Esophagus squamous epithelium (tissue), 5 donors: Measurements from ENCODE around the gene ZFPM1. TPM values are rescaled to one million over a fixed set of nuclear protein-coding genes. Genes with fewer than 3 reads are reported as not detected.

Experiments used
- DNase-seq: peaks from one replicate; lab custom pipeline; 2025; lab: John Stamatoyannopoulos, UW
- H3K27ac ChIP-seq, 4 donors: fragments of 200-600 bp; sonication (generic); one replicate each; pipeline ENCODE4 v1.5.1; 2016 to 2019; ENCODE audit warnings: mild to moderate bottlenecking in 1 of 4
- H3K27me3 ChIP-seq, 4 donors: fragments of 200-600 bp; sonication (generic); 1 replicate in 3 of 4; 2 replicates in 1 of 4; pipeline versions ENCODE4 v1.5.1 to v1.6.0; 2017 to 2021; ENCODE audit warnings: antibody characterized with exemption in 1 of 4
- H3K36me3 ChIP-seq, 3 donors: fragments of 200-600 bp; sonication (generic); one replicate each; pipeline ENCODE4 v1.5.1; 2016 to 2019
- H3K4me1 ChIP-seq, 3 donors: fragments of 200-600 bp; sonication (generic); one replicate each; pipeline ENCODE4 v1.5.1; 2017 to 2019
- H3K4me3 ChIP-seq, 4 donors: fragments of 200-600 bp; sonication (generic); 1 replicate in 3 of 4; 2 replicates in 1 of 4; pipeline ENCODE4 v1.5.1; 2016 to 2019; ENCODE audit warnings: mild to moderate bottlenecking in 2 of 4, moderate library complexity in 1 of 4
- H3K9me3 ChIP-seq, 3 donors: fragments of 200-600 bp; sonication (generic); one replicate each; pipeline ENCODE4 v1.5.1; 2016 to 2019
- CTCF ChIP-seq, 6 experiments: fragments of 450-650 bp in 4 of 6; fragments of 200-600 bp in 2 of 6; sonication (generic) in 2 of 6; IDR thresholded peaks; one replicate each; pipeline ENCODE4 v1.5.1; 2016 to 2019; ENCODE audit warnings: antibody characterized with exemption in 6 of 6, mild to moderate bottlenecking in 4 of 6, moderate library complexity in 4 of 6
- POLR2A ChIP-seq, 4 donors: fragments of 450-650 bp; IDR thresholded peaks; one replicate each; pipeline ENCODE4 v1.6.1; 2017; ENCODE audit warnings: antibody characterized with exemption in 4 of 4, mild to moderate bottlenecking in 4 of 4, moderate library complexity in 3 of 4
- WGBS, 2 donors: methylation state at CpG; one replicate each; pipeline ENCODE4 v1.1.5; 2018; 5-methylcytosine and 5-hydroxymethylcytosine counted together
- intact Hi-C: fragments of 100-400 bp; cut with DNase I; formaldehyde crosslinking; loops from one replicate; pipeline ENCODE4 v1.15.0; 2022
- total RNA-seq, 4 donors: library from RNA; depleted of rRNA; stranded (reverse); fragments of >200 nt; gene quantifications; one replicate each; pipeline ENCODE4 v1.1.0, GENCODE V29; 2016
- donor health status: DM: yes; HTN: yes; CAD: no.

The ZFPM1 gene
- total RNA-seq, 4 donors from 2014 or later: 0.67 to 1.7 (median 1.2) TPM

DNA sequence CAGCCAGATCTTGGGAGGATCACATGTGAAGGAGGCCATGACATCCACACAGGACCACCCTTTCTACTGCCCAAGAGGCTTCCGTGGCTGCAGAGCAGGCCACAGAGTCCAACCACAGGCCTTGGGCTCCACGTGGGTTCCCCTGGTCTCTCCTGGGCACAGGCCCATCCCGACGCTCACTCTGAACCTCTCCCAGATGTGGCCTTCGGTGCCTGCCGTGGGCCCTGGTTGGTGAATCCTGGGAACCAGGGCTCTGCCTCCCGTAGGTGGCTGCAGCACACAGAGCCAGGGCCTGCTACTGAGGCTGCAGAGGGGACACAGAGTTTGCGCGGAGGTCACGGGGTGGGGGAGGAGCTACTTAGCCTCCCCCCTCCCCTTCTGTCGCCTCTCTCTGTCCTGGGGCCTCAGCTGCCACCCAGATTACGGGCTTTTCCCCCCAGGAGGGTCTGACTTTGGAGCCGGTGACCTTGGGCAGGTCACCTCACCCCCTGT lies 55.3 kb downstream of the ZFPM1 start:
- Histone ChIP-seq H3K4me3 (no peak overlapping the region), H3K9me3 (no peaks in the 10 kb centered on the region), H3K27me3 (peaks cover 0 to 15% (median 0%) of the 10 kb centered on the region in 4 donors), H3K27ac (no peak overlapping the region), H3K36me3 (no peaks in the 10 kb centered on the region), H3K4me1 (peaks cover 6 to 23% (median 7%) of the 10 kb centered on the region in 3 donors)
- intact Hi-C loops: no loop called here
- 29 to 88% methylated on average over 1 to 3 of the region's 13 CpGs for WGBS, 2 donors
- TF ChIP-seq POLR2A (IDR thresholded peaks at IDR 0.05): no peak
- no peak for TF ChIP-seq CTCF (IDR thresholded peaks at IDR 0.05)
- no peak for DNase-seq

DNA sequence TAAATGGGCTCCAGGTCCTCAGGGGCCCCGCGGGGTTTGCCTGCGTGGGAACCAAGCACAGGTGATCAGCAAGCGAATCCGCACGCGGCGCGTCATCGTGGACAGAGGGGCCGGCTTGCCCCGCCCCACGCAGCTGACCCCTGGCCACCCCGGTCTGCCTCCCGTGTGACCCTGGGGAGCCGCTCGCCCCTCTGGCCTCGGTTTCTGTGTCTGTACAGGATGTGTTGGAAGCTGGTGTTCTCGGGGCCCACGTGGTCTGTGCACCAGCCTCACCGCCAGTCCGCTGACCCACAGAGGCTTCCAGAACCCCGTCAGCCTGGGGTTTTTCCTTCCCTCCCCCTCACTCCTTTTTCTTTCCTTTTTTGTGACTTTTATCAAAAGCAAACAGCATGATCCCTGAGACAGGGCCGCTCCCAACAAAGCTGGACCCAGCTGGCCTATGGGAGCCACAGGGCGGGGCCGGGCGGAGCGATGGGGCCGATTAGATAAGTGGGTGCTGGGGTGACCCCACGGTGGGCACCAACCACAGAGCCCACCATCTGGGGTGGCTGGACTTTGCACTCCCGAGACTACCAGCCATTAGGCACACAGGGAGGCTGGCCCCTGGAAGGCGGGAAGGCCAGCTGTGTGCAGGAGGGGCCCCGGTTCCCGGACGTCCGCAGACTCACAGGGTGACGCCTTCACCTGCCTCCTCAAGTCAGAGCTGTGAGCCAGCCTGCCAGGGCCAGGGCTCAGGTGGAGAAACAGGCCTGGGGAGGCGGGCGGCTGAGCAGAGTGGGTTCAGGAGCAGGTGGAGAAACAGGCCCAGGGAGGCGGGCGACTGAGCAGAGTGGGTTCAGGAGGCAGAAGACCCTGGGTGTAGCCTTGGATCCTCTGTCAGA lies 56.0 kb downstream of the ZFPM1 start:
- H3K27ac ChIP-seq: peak overlapping the region in 3 of 4 donors; percentile 47 to 70 (median 55)
- peak overlapping the region; percentile 16 to 46 (median 30) for H3K4me3 ChIP-seq
- H3K36me3 ChIP-seq: no peaks in the 10 kb centered on the region
- peaks cover 0 to 21% (median 0%) of the 10 kb centered on the region in 4 donors for H3K27me3 ChIP-seq
- DNase-seq: no peak
- peaks cover 6 to 23% (median 7%) of the 10 kb centered on the region in 3 donors for H3K4me1 ChIP-seq
- peak in 1 of 4 donors; percentile 12 for TF ChIP-seq POLR2A (IDR thresholded peaks at IDR 0.05)
- no peak for TF ChIP-seq CTCF (IDR thresholded peaks at IDR 0.05)
- 53 to 82% methylated on average over 14 to 16 of the region's 41 CpGs for WGBS, 2 donors
- intact Hi-C loops: no loop called here
- H3K9me3 ChIP-seq: no peaks in the 10 kb centered on the region

DNA sequence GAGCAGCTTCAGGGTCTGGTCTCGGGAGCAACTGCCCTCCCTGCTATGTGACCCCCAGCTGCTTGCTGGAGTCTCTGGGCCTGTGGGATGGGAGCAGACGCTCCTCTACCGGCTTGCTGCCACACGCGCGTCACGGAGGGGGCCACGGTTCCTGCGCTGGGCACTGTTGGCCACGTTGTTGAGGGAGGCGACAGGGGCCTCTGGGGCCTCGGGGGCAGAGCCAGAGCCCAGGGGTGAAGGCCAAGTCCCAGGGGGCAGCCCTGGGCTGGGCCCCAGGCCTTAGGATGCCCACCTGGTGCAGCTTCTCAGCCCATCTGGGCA lies 56.6 kb downstream of the ZFPM1 start:
- Histone ChIP-seq H3K27me3 (peaks cover 0 to 26% (median 0%) of the 10 kb centered on the region in 4 donors), H3K36me3 (no peaks in the 10 kb centered on the region), H3K27ac (peak overlapping the region in 3 of 4 donors; percentile 39 to 70 (median 47)), H3K9me3 (no peaks in the 10 kb centered on the region), H3K4me1 (peaks cover 6 to 23% (median 7%) of the 10 kb centered on the region in 3 donors), H3K4me3 (no peak overlapping the region)
- no CpG with 5 or more reads among the region's 12 CpGs for WGBS, 2 donors
- TF ChIP-seq POLR2A (IDR thresholded peaks at IDR 0.05) (no peak), CTCF (IDR thresholded peaks at IDR 0.05) (no peak)
- intact Hi-C loops: no loop called here
- no peak for DNase-seq

DNA sequence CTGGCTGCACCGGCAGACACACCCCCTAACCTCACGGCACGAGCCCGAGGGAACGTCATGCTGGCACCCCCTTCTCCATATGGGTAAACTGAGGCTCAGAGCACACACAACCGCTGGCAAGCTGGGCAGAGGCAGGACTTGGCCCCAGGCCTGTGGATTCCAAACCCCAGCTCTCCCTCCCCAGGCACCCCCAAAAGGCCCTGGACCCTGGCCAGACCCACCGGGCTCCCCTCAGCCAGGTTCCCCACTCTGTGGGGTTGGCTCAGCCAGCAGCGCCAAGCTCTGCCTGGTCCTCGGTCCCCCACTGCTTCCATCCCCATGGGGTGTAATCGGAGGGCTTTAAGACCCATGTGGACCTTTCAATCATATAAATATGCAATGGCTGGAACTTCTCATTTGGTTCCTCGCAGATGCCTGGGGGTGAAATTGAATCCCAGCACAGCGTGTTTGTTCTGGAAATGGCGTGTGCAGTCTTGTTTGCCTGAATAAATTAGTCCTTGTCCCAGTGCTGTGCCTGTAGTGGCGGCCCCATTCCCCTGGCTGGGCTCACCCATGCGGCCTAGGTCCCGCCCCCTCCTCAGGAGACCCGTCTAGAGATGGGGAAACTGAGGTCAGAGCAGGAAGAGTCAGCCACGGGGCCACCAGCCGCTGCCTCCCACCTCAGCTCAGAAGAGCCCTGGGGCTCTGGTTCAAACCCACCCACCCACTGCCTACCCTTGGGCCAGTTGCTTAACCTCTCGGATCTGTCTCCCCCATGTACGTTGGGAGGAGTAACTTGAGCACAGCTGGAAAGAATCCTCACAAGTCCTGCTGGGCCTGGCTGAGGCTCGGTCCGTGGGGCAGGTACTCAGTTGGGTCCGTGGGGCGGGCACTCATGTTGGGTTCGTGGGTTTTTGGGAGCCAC lies 57.3 kb downstream of the ZFPM1 start:
- Histone ChIP-seq H3K27ac (peak overlapping the region in 3 of 4 donors; percentile 39 to 70 (median 47)), H3K27me3 (peaks cover 0 to 28% (median 0%) of the 10 kb centered on the region in 4 donors), H3K4me3 (no peak overlapping the region), H3K4me1 (peaks cover 6 to 23% (median 7%) of the 10 kb centered on the region in 3 donors), H3K36me3 (no peaks in the 10 kb centered on the region), H3K9me3 (no peaks in the 10 kb centered on the region)
- intact Hi-C loops: no loop called here
- WGBS, 2 donors: 57 to 63% methylated on average over 9 to 11 of the region's 26 CpGs
- TF ChIP-seq CTCF (IDR thresholded peaks at IDR 0.05) (no peak), POLR2A (IDR thresholded peaks at IDR 0.05) (no peak)
- DNase-seq: no peak
